ENCODE results near the gene SMAD6. TPM values are rescaled to one million over a fixed set of nuclear protein-coding genes. Genes with fewer than 3 reads are reported as not detected.
A peak's percentile ranks its signal among the peaks of the same experiment; 100 is the strongest.

Gene SMAD6
- total and polyA plus RNA-seq, 12 donors: 1.9 to 31.9 (median 7.4) TPM

DNA sequence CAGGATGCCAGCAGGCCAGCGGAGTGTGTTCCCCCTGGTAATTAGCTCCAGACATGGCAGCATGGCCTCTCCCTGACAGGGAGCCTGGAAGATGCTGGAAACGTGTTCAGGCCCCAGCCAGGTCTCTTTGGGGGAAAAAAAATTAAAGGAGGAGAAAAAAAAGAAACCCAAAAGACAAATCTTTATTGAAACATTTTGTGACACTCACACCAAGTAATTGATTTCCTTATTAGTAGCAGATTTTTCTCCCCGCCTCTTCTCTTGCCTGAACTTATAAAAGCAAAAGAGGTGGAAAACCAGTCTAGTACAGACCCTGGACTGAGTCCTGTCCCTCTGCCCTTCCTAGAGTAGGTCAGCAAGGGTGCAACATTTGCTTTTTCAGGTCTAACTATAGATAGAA lies 42.7 kb upstream of the SMAD6 start:
- H3K36me3 ChIP-seq (replicated peaks in 1 of 2): no peaks in the 10 kb centered on the region
- WGBS, 4 donors: 94 to 96% (median 95%) methylated on average over 3 of the region's 3 CpGs

DNA sequence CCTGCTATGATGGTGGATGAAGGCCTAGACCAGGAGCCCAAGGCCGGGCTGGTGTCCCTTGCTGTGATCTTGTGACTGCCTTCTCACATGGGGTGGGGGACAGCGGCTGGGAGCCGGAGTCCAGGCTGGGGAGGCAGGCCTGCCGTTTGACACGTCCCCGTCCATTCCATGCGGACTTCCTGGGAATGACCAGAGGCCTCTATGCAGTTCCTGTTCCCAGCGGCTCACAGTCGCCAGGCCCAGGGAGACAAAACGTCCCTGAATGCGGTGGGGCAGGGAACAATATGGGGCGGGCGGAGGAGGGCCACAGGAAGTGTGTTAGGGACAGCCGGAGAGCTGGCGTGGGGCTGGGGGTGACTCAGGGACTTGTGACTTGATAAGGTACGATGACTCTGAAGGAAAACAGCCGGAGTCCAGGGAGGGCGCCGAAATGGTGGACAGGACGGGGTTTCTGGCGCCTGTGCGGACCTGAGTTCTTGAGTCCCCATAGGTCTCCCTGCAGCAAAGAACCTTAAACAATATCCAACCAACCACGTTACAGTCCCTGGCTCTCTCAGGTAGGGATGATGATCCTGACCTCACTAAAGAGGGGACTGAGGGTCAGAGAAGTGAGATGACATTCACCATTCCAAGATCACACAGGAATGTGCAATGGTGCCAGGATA lies 40.5 kb upstream of the SMAD6 start:
- intact Hi-C loops (cut with DNase I): no loop called here
- DNase-seq: peak in 2 of 7 donors; percentile 50 to 54

More for the DNA sequence above, 42.7 kb upstream of the SMAD6 start:
- TF ChIP-seq POLR2A (IDR thresholded peaks at IDR 0.05): no peak
- TF ChIP-seq, protein P1, sequence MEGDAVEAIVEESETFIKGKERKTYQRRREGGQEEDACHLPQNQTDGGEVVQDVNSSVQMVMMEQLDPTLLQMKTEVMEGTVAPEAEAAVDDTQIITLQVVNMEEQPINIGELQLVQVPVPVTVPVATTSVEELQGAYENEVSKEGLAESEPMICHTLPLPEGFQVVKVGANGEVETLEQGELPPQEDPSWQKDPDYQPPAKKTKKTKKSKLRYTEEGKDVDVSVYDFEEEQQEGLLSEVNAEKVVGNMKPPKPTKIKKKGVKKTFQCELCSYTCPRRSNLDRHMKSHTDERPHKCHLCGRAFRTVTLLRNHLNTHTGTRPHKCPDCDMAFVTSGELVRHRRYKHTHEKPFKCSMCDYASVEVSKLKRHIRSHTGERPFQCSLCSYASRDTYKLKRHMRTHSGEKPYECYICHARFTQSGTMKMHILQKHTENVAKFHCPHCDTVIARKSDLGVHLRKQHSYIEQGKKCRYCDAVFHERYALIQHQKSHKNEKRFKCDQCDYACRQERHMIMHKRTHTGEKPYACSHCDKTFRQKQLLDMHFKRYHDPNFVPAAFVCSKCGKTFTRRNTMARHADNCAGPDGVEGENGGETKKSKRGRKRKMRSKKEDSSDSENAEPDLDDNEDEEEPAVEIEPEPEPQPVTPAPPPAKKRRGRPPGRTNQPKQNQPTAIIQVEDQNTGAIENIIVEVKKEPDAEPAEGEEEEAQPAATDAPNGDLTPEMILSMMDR (IDR thresholded peaks at IDR 0.05): no peak
- intact Hi-C loops (cut with DNase I): no loop called here
- H3K27ac ChIP-seq: no peak overlapping the region
- no peaks in the 10 kb centered on the region for H3K9me3 ChIP-seq (replicated peaks in 1 of 3)
- no peak for DNase-seq
- no peaks in the 10 kb centered on the region for H3K4me1 ChIP-seq (replicated peaks in 1 of 2)
- no peak overlapping the region for H3K4me3 ChIP-seq
- H3K27me3 ChIP-seq: no peaks in the 10 kb centered on the region

DNA sequence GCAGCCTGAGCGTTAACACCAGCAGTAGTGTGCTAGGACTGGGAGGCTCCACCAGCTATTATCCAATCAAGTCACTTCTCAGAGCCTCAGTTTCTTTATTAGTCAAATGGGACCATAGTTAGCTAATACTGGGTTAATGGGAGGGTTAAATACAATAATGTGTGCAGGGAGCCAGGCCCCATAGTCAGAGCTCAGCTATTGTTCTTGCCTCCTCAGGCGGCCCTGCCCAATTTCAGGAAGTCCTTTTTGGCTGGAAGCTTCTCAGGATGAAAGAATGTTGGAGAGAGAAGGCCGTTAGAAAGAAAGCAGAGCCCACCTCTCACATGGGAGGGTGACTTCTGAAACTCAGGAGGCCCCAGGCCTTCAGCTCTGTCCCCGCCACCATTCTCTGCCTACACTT lies 39.5 kb upstream of the SMAD6 start:
- Histone ChIP-seq H3K27me3 (no peaks in the 10 kb centered on the region), H3K9me3 (replicated peaks in 1 of 3) (no peaks in the 10 kb centered on the region), H3K36me3 (replicated peaks in 1 of 2) (no peaks in the 10 kb centered on the region), H3K4me1 (replicated peaks in 1 of 2) (no peaks in the 10 kb centered on the region), H3K4me3 (no peak overlapping the region), H3K27ac (no peak overlapping the region)
- TF ChIP-seq, protein P1 (IDR thresholded peaks at IDR 0.05): no peak
- no peak for TF ChIP-seq POLR2A (IDR thresholded peaks at IDR 0.05)
- 82 to 89% (median 85%) methylated on average over 4 of the region's 4 CpGs for WGBS, 4 donors
- no peak for DNase-seq
- intact Hi-C loops (cut with DNase I): no loop called here

More for the DNA sequence above, 40.5 kb upstream of the SMAD6 start:
- H3K9me3 ChIP-seq (replicated peaks in 1 of 3): no peaks in the 10 kb centered on the region
- no peak overlapping the region for H3K4me3 ChIP-seq
- WGBS, 4 donors: 79 to 90% (median 89%) methylated on average over 16 to 23 of the region's 23 CpGs
- H3K27ac ChIP-seq: peak overlapping the region in 1 of 5 donors; percentile 14
- TF ChIP-seq, protein P1 (IDR thresholded peaks at IDR 0.05): no peak
- no peak for TF ChIP-seq POLR2A (IDR thresholded peaks at IDR 0.05)
- H3K27me3 ChIP-seq: no peaks in the 10 kb centered on the region
- no peaks in the 10 kb centered on the region for H3K36me3 ChIP-seq (replicated peaks in 1 of 2)
- no peaks in the 10 kb centered on the region for H3K4me1 ChIP-seq (replicated peaks in 1 of 2)

DNA sequence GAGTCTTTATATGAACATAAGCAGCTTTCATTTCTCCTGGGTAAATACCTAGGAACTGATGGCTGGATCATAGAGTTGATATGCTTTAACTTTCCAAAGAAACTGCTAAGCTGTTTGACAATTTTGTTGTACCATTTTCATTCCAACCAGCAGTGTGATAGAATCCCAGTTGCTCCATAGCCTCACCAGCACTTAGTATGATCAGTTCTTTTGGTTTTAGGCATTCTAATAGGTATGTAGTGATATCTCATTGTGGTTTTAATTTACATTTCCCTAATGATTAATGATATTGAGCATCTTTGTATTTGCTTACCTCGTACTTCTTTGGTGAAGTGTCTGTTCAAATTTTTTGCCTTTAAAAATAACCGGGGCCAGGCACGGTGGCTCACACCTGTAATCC lies 38.4 kb upstream of the SMAD6 start:
- TF ChIP-seq POLR2A (IDR thresholded peaks at IDR 0.05): no peak
- TF ChIP-seq, protein P1 (IDR thresholded peaks at IDR 0.05): no peak
- WGBS, 4 donors: 93 to 98% (median 94%) methylated on average over 3 of the region's 3 CpGs
- no peaks in the 10 kb centered on the region for H3K36me3 ChIP-seq (replicated peaks in 1 of 2)
- no peaks in the 10 kb centered on the region for H3K9me3 ChIP-seq (replicated peaks in 1 of 3)
- H3K4me3 ChIP-seq: no peak overlapping the region
- intact Hi-C loops (cut with DNase I): no loop called here
- H3K27ac ChIP-seq: no peak overlapping the region
- H3K4me1 ChIP-seq (replicated peaks in 1 of 2): no peaks in the 10 kb centered on the region
- no peak for DNase-seq
- H3K27me3 ChIP-seq: no peaks in the 10 kb centered on the region
